Pancreas (tissue), 10 donors: ENCODE measurements around the gene CCDC93. TPM values are rescaled to one million over a fixed set of nuclear protein-coding genes. Genes with fewer than 3 reads are reported as not detected.
A peak's percentile ranks its signal among the peaks of the same experiment; 100 is the strongest.
"Not testable (repeated sequence)": the region's sequence is repeated elsewhere in the genome, so short reads cannot be mapped to it uniquely, and the experiment has no call there.

Experiments used
- ATAC-seq, 4 donors: fragments of 200-7000 bp; cut with Tn5 transposase; one replicate each; pipeline versions ENCODE4 v1.8.0 to v1.9.1; 2020; ENCODE audit warnings: mild to moderate bottlenecking in 4 of 4, moderate library complexity in 4 of 4
- DNase-seq, 6 donors: peaks; one replicate each; pipeline ENCODE4 v3.0.0-alpha.2; 2020
- FAIRE-seq: peaks from 2 replicates; lab custom pipeline; 2012; peaks lifted over from hg19 to GRCh38; lab: Jason Lieb, UNC
- H3K27ac ChIP-seq, 4 donors: fragments of 200-600 bp; sonication (generic); 1 replicate in 3 of 4; 2 replicates in 1 of 4; pipeline versions ENCODE4 v1.5.0 to v1.8.0; 2020
- H3K27me3 ChIP-seq, 4 donors: fragments of 200-600 bp; one replicate each; pipeline ENCODE4 v1.8.0; 2021
- H3K36me3 ChIP-seq, 3 donors: fragments of 200-600 bp; sonication (generic) in 1 of 3; one replicate each; pipeline versions ENCODE4 v1.5.0 to v1.8.0; 2020 to 2021
- H3K4me1 ChIP-seq, 3 donors: fragments of 200-600 bp; one replicate each; pipeline ENCODE4 v1.8.0; 2021
- H3K4me3 ChIP-seq, 4 donors: fragments of 200-600 bp; sonication (generic) in 2 of 4; one replicate each; pipeline versions ENCODE4 v1.5.0 to v1.8.0; 2020 to 2021
- H3K9me3 ChIP-seq, 4 donors: fragments of 200-600 bp; one replicate each; pipeline ENCODE4 v1.8.0; 2021
- CTCF ChIP-seq, 4 donors: fragments of 200-600 bp; sonication (generic) in 3 of 4; IDR thresholded peaks; one replicate each; pipeline versions ENCODE4 v1.5.0 to v1.8.0; 2021; ENCODE audit warnings: antibody characterized with exemption in 4 of 4
- WGBS, 2 donors: extraction: QIAGEN DNeasy Blood & Tissue Kit; methylation state at CpG; one replicate each; pipeline ENCODE4 v1.1.7; 2013; 5-methylcytosine and 5-hydroxymethylcytosine counted together
- intact Hi-C, 3 donors: fragments of 100-400 bp; cut with DNase I; formaldehyde crosslinking; loops; one replicate each; pipeline versions ENCODE4 v1.11.1 to v1.14.2; 2022
- polyA plus RNA-seq, 2 donors: library from polyadenylated mRNA; stranded (reverse); fragments of 200-250 nt; gene quantifications; one replicate each; pipeline ENCODE4 v1.2.3, GENCODE V29; 2013
- total RNA-seq, 6 donors: library from RNA; stranded (reverse); fragmentation: NEBNext Ultra II Directional in 4 of 6; extraction: Animal tissue kit (Norgen Biotek cat#: 25700) in 4 of 6; gene quantifications; one replicate each; pipeline versions ENCODE4 v1.2.1 to v1.2.4, GENCODE V29; 2021 to 2023
- donor health status: healthy with polysubstance abuse.
- donor health status: DM: no; HTN: no; CAD: no; lungs with moderate emphysema.
- donor health status: DM: no; HTN: no; CAD: no.
- donor health status: control.
- donor health status: control.
- donor health status: Bipolar disorder and iron deficiency.
- donor health status: DM: yes; HTN: yes; CAD: no.
- donor health status: DM: no; HTN: no; CAD: no.
- donor health status: DM: no; HTN: no; CAD: no.
- donor health status: DM: yes; HTN: yes; CAD: no.

Gene CCDC93
- total and polyA plus RNA-seq, 8 donors: 8.2 to 28.6 (median 17.0) TPM

- Histone ChIP-seq H3K36me3 (no peaks in the 10 kb centered on the region), H3K4me3 (no peak overlapping the region), H3K27ac (no peak overlapping the region), H3K4me1 (peaks cover 0 to 1% (median 0%) of the 10 kb centered on the region in 3 donors), H3K27me3 (no peaks in the 10 kb centered on the region), H3K9me3 (no peaks in the 10 kb centered on the region)
- DNase-seq (no peak), FAIRE-seq (no peak), ATAC-seq (peak in 2 of 4 donors; percentile 39 to 56)
- 22 to 24% methylated on average over 1 of the region's 1 CpG for WGBS, 2 donors
- TF ChIP-seq CTCF (IDR thresholded peaks at IDR 0.05): no peak
- intact Hi-C loops: no loop called here
Observed at GRCh38 chr2:118019821-118020220, 6.0 kb upstream of the CCDC93 start.

GRCh38 chr2:118016911-118017310, 3.0 kb upstream of the CCDC93 start:
- Histone ChIP-seq H3K4me1 (peaks cover 9 to 15% (median 9%) of the 10 kb centered on the region in 3 donors), H3K27me3 (no peaks in the 10 kb centered on the region), H3K36me3 (no peaks in the 10 kb centered on the region), H3K27ac (no peak overlapping the region), H3K9me3 (no peaks in the 10 kb centered on the region), H3K4me3 (no peak overlapping the region)
- intact Hi-C loops: no loop called here
- DNase-seq (no peak), ATAC-seq (no peak), FAIRE-seq (no peak)
- no peak for TF ChIP-seq CTCF (IDR thresholded peaks at IDR 0.05)
- WGBS, 2 donors: 68 to 70% methylated on average over 5 of the region's 5 CpGs

- H3K4me3 ChIP-seq, FAIRE-seq, H3K36me3 ChIP-seq, intact Hi-C loops, DNase-seq, H3K27ac ChIP-seq, ATAC-seq, H3K9me3 ChIP-seq, H3K27me3 ChIP-seq: not testable (repeated sequence)
- peaks cover 9 to 20% (median 11%) of the 10 kb centered on the region in 3 donors for H3K4me1 ChIP-seq
- WGBS, 2 donors: 88 to 92% methylated on average over 10 of the region's 10 CpGs
Observed at GRCh38 chr2:118015761-118016160, 1.9 kb upstream of the CCDC93 start.

GRCh38 chr2:118014492-118014824, 588 bp upstream of the CCDC93 start:
- DNase-seq (peak in 1 of 6 donors; percentile 57), FAIRE-seq (no peak), ATAC-seq (peak in 1 of 4 donors; percentile 3)
- intact Hi-C loops: no loop called here
- no peak for TF ChIP-seq CTCF (IDR thresholded peaks at IDR 0.05)
- Histone ChIP-seq H3K4me3 (peak overlapping the region; percentile 82 to 99 (median 91)), H3K36me3 (no peaks in the 10 kb centered on the region), H3K9me3 (no peaks in the 10 kb centered on the region), H3K4me1 (peaks cover 9 to 20% (median 11%) of the 10 kb centered on the region in 3 donors), H3K27ac (peak overlapping the region in 2 of 4 donors; percentile 94), H3K27me3 (no peaks in the 10 kb centered on the region)
- 1 to 2% methylated on average over 17 of the region's 17 CpGs for WGBS, 2 donors

- H3K27me3 ChIP-seq: no peaks in the 10 kb centered on the region
- no peak for FAIRE-seq
- intact Hi-C loops: no loop called here
Observed at GRCh38 chr2:118013221-118013723, 598 bp downstream of the CCDC93 start.

More at GRCh38 chr2:118013221-118013723, 598 bp downstream of the CCDC93 start:
- ATAC-seq (peak; percentile 74 to 79 (median 78)), DNase-seq (peak; percentile 64 to 90 (median 74))
- WGBS, 2 donors: 0 to 2% methylated on average over 45 to 48 of the region's 48 CpGs
- Histone ChIP-seq H3K27ac (peak overlapping the region; percentile 84 to 94 (median 89)), H3K9me3 (no peaks in the 10 kb centered on the region), H3K36me3 (peaks cover 0 to 5% (median 0%) of the 10 kb centered on the region in 3 donors), H3K4me3 (peak overlapping the region; percentile 82 to 99 (median 91)), H3K4me1 (peaks cover 9 to 20% (median 11%) of the 10 kb centered on the region in 3 donors)
- no peak for TF ChIP-seq CTCF (IDR thresholded peaks at IDR 0.05)
